HL-60 (cell line): Measurements from ENCODE around the gene SLC25A12.

Experiments
- DNase-seq, 2 experiments: peaks; one replicate each; pipeline ENCODE4 v3.0.0-alpha.2; 2010 to 2020; ENCODE audit warnings: low read depth in 1 of 2, low spot score in 1 of 2
- H3K27ac ChIP-seq: fragments of 250-450 bp; sonication (Bioruptor Pico); replicated peaks from 2 replicates; pipeline ENCODE4 v1.5.1; 2020; ENCODE audit warnings: mild to moderate bottlenecking, moderate library complexity
- H3K27me3 ChIP-seq: fragments of 250-450 bp; sonication (Bioruptor Pico); 2 replicates; pipeline ENCODE4 v1.5.1; 2021; ENCODE audit warnings: mild to moderate bottlenecking, moderate library complexity; ENCODE audit not compliant: insufficient read depth, poor library complexity, severe bottlenecking
- H3K4me3 ChIP-seq: replicated peaks from 2 replicates; pipeline ENCODE4 v1.5.1; 2011; ENCODE audit warnings: mild to moderate bottlenecking, control low read depth, low read length; ENCODE audit not compliant: insufficient read depth
- CTCF ChIP-seq: IDR thresholded peaks from one replicate; pipeline ENCODE4 v1.5.1; 2011; ENCODE audit warnings: low read length, control low read depth, inconsistent platforms; ENCODE audit not compliant: insufficient read depth
- GABPA ChIP-seq: IDR thresholded peaks from 2 replicates; pipeline ENCODE4 v1.6.1; 2012; ENCODE audit warnings: low read depth
- POLR2AphosphoS5 ChIP-seq: IDR thresholded peaks from 2 replicates; pipeline ENCODE4 v1.6.1; 2012; ENCODE audit warnings: low read depth
- REST ChIP-seq: IDR thresholded peaks from 2 replicates; pipeline ENCODE4 v1.6.1; 2012; ENCODE audit warnings: low read depth; ENCODE audit not compliant: insufficient replicate concordance
- SPI1 ChIP-seq: IDR thresholded peaks from 2 replicates; pipeline ENCODE4 v1.6.1; 2012; ENCODE audit warnings: low read depth, mild to moderate bottlenecking, borderline replicate concordance
- long read RNA-seq: library from polyadenylated mRNA; unstranded; transcript quantifications from one replicate; pipeline ENCODE4 v2.0.0, GENCODE V29; 2020

Gene SLC25A12
- long read RNA-seq, transcript SLC25A12-202 (18 exons, 2,979 nt) = major isoform, 55 of 78 reads
- long read RNA-seq, partial matches to known transcripts = 3 of 78 reads
- long read RNA-seq, other reads (novel, unspliced or antisense) = 20 of 78 reads

- TF ChIP-seq GABPA (no peak), POLR2AphosphoS5 (peak; percentile 73), SPI1 (peak; percentile 80)
- peak; percentile 58 to 74 for DNase-seq
- Histone ChIP-seq H3K27me3 (no peaks in the 10 kb centered on the region), H3K4me3 (peak within 1 kb of the TSS; percentile 97), H3K27ac (peak within 1 kb of the TSS; percentile 74)
Observed at GRCh38 chr2:171893824-171894611, at the start of gene SLC25A12. SLC25A12 (minus strand) TSS chr2:171894244; CDS start chr2:171894214, 30 bp downstream.

- no peak overlapping the region for H3K4me3 ChIP-seq
- no peak overlapping the region for H3K27ac ChIP-seq
- H3K27me3 ChIP-seq = no peaks in the 10 kb centered on the region
- no peak for DNase-seq
- TF ChIP-seq SPI1 (no peak), POLR2AphosphoS5 (no peak), GABPA (no peak), CTCF (no peak), REST (no peak)
Observed at GRCh38 chr2:171941316-171941699, 47.3 kb upstream of the SLC25A12 start.

- TF ChIP-seq POLR2AphosphoS5 (no peak), REST (no peak), SPI1 (no peak), GABPA (no peak), CTCF (no peak)
- Histone ChIP-seq H3K27me3 (no peaks in the 10 kb centered on the region), H3K4me3 (no peak overlapping the region), H3K27ac (peak overlapping the region; percentile 21; the same call in 1 of the 2 replicates)
- peak in 1 of 2 experiments; percentile 62 for DNase-seq
Observed at GRCh38 chr2:171939743-171940071, 45.7 kb upstream of the SLC25A12 start.

- no peaks in the 10 kb centered on the region for H3K27me3 ChIP-seq
- TF ChIP-seq GABPA (no peak), POLR2AphosphoS5 (no peak), CTCF (no peak), SPI1 (no peak), REST (no peak)
- H3K27ac ChIP-seq = peak overlapping the region; percentile 35
- H3K4me3 ChIP-seq = no peak overlapping the region
- no peak for DNase-seq
Observed at GRCh38 chr2:171939058-171939742, 45.2 kb upstream of the SLC25A12 start.
